ENCODE data around the gene GAS2.

- TF ChIP-seq POLR2A (IDR thresholded peaks at IDR 0.05) (no peak), CTCF (IDR thresholded peaks at IDR 0.05) (no peak), POLR2AphosphoS5 (IDR thresholded peaks at IDR 0.05; ENCODE audit: insufficient read depth in 1 of 2, low read depth in 1 of 2) (no peak)
Observed at GRCh38 chr11:22669368-22669767, 3.0 kb downstream of the GAS2 start.
